GM19193 (cell line): ENCODE data around the gene DLGAP4.

Experiments used
- POLR2A ChIP-seq: IDR thresholded peaks from 4 replicates; pipeline ENCODE4 v1.6.1; 2011; ENCODE audit not compliant: insufficient read depth, insufficient read length; ENCODE audit errors: extremely low read depth

DLGAP4 gene

GRCh38 chr20:36271639-36272546 is 34.2 kb upstream of the DLGAP4 start:
- no peak for TF ChIP-seq POLR2A

GRCh38 chr20:36272547-36273220 is 33.5 kb upstream of the DLGAP4 start:
- TF ChIP-seq POLR2A = no peak

- no peak for TF ChIP-seq POLR2A
Measured at GRCh38 chr20:36273414-36274180, 32.5 kb upstream of the DLGAP4 start.

GRCh38 chr20:36274181-36274841 is 31.8 kb upstream of the DLGAP4 start:
- no peak for TF ChIP-seq POLR2A

- no peak for TF ChIP-seq POLR2A
Measured at GRCh38 chr20:36275011-36275410, 31.1 kb upstream of the DLGAP4 start.

- TF ChIP-seq POLR2A = no peak
Measured at GRCh38 chr20:36275441-36276189, 30.5 kb upstream of the DLGAP4 start.

- TF ChIP-seq POLR2A = no peak
Measured at GRCh38 chr20:36277546-36277945, 28.6 kb upstream of the DLGAP4 start.

- TF ChIP-seq POLR2A = no peak
Measured at GRCh38 chr20:36279362-36279761, 26.8 kb upstream of the DLGAP4 start.

- TF ChIP-seq POLR2A = no peak
Measured at GRCh38 chr20:36279776-36280175, 26.4 kb upstream of the DLGAP4 start.

GRCh38 chr20:36281785-36282380 is 24.3 kb upstream of the DLGAP4 start:
- no peak for TF ChIP-seq POLR2A

GRCh38 chr20:36284751-36285150 is 21.4 kb upstream of the DLGAP4 start:
- TF ChIP-seq POLR2A = no peak

- TF ChIP-seq POLR2A = no peak
Measured at GRCh38 chr20:36285746-36286447, 20.2 kb upstream of the DLGAP4 start.

GRCh38 chr20:36297656-36298055 is 8.5 kb upstream of the DLGAP4 start:
- TF ChIP-seq POLR2A = no peak
